GM12874 (cell line): ENCODE results near the gene CREBL2.

Source experiments
- TF ChIP-seq, protein P1 (sequence below): IDR thresholded peaks from 2 replicates; pipeline ENCODE4 v1.5.1; 2011; ENCODE audit warnings: low read depth, mild to moderate bottlenecking, control low read depth, low read length, moderate library complexity; ENCODE audit not compliant: insufficient read depth

CREBL2 gene

GRCh38 chr12:12622418-12622817 is 10.7 kb downstream of the CREBL2 start:
- TF ChIP-seq, protein P1, sequence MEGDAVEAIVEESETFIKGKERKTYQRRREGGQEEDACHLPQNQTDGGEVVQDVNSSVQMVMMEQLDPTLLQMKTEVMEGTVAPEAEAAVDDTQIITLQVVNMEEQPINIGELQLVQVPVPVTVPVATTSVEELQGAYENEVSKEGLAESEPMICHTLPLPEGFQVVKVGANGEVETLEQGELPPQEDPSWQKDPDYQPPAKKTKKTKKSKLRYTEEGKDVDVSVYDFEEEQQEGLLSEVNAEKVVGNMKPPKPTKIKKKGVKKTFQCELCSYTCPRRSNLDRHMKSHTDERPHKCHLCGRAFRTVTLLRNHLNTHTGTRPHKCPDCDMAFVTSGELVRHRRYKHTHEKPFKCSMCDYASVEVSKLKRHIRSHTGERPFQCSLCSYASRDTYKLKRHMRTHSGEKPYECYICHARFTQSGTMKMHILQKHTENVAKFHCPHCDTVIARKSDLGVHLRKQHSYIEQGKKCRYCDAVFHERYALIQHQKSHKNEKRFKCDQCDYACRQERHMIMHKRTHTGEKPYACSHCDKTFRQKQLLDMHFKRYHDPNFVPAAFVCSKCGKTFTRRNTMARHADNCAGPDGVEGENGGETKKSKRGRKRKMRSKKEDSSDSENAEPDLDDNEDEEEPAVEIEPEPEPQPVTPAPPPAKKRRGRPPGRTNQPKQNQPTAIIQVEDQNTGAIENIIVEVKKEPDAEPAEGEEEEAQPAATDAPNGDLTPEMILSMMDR = no peak

DNA sequence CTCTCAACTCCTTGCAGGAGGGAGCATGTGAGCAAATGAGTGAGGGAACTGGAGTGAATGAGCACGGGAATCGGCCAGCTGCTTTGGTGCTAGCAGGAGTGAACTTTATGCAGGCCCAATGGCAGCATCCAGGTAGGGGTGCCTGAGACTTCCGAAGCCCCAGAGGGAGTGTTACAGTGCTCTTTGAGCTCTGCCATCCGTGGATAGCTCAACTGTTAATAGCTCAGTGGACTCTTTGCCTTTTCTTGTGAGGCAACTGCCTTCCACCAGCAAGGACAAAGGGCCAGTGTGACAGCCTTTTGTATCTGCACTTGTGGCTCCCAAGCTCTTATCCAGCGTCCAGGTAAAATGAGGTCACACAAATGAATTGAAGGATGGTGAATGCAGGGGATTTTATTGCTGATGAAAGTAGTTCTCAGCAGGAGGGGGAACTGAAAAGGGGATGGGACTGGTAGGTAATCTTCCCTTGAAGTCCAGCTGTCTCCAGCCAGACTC is 12.9 kb downstream of the CREBL2 start:
- TF ChIP-seq, protein P1 = no peak

DNA sequence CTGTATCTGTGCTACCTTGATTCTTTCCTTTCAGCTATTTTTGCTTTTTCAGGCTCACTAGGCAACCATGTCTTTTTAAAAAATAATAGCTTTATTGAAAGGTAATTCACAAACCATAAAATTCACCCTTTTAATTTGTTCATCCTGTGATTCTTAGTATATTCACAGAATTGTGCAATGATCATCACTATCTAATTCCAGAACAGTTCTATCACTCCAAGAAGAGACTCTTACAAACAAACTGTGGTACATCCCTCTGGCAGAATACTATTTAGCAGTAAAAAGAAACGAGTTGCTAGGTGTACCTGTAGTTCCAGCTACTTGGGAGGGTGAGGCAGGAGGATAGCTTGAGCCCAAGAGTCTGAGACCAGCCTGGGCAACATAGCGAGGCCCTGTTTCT is 14.8 kb downstream of the CREBL2 start:
- TF ChIP-seq, protein P1 = no peak

DNA sequence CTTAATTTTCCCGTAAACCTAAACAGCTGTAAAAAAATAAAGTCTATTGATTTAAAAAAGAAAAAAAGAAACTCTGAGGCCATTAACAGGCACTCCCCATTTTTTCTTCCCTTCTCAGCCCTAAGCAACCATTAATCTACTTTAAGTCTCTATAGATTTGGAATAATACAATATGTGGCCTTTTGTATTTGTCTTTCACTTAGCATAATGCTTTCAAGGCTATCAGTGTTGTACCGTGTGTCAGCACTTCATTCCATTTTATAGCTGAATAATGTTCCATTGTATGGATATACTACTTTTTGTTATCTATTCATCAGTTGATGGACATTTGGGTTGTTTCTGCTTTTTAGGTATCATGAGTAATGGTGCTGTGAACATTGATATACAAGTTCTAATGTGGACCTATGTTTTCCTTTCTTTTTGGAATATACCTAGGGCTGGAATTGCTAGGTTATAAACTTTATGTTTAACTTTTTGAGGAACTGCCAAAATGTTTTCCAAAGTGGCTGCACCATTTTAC is 15.7 kb downstream of the CREBL2 start:
- TF ChIP-seq, protein P1 = no peak

- TF ChIP-seq, protein P1 = no peak
Observed at GRCh38 chr12:12628013-12628412, 16.3 kb downstream of the CREBL2 start.

- TF ChIP-seq, protein P1 = no peak
Observed at GRCh38 chr12:12630850-12631249, 19.2 kb downstream of the CREBL2 start.

- TF ChIP-seq, protein P1 = no peak
Observed at GRCh38 chr12:12635651-12636050, 24.0 kb downstream of the CREBL2 start.
